Ishikawa (cell line): ENCODE results near the gene B4GALT5.

Experiments used
- CEBPB ChIP-seq: IDR thresholded peaks from 2 replicates; pipeline ENCODE4 v1.6.1; 2012
- CREB1 ChIP-seq: IDR thresholded peaks from 2 replicates; pipeline ENCODE4 v1.6.1; 2012; ENCODE audit warnings: low read depth
- EGR1 ChIP-seq: IDR thresholded peaks from 2 replicates; pipeline ENCODE4 v1.6.1; 2012
- EP300 ChIP-seq: IDR thresholded peaks from 2 replicates; pipeline ENCODE4 v1.6.1; 2012; ENCODE audit warnings: borderline replicate concordance
- FOXM1 ChIP-seq: IDR thresholded peaks from 2 replicates; pipeline ENCODE4 v1.6.1; 2012; ENCODE audit warnings: low read depth, borderline replicate concordance
- MAX ChIP-seq: IDR thresholded peaks from 2 replicates; pipeline ENCODE4 v1.6.1; 2012
- NFIC ChIP-seq: IDR thresholded peaks from 2 replicates; pipeline ENCODE4 v1.6.1; 2012
- RAD21 ChIP-seq: IDR thresholded peaks from 2 replicates; pipeline ENCODE4 v1.6.1; 2012; ENCODE audit warnings: low read depth
- REST ChIP-seq: IDR thresholded peaks from 2 replicates; pipeline ENCODE4 v1.6.1; 2012; ENCODE audit warnings: low read depth, mild to moderate bottlenecking
- TAF1 ChIP-seq: IDR thresholded peaks from 2 replicates; pipeline ENCODE4 v1.6.1; 2012; ENCODE audit warnings: low read depth, mild to moderate bottlenecking
- TCF12 ChIP-seq: IDR thresholded peaks from 2 replicates; pipeline ENCODE4 v1.6.1; 2012; ENCODE audit warnings: low read depth
- TEAD4 ChIP-seq: IDR thresholded peaks from 2 replicates; pipeline ENCODE4 v1.6.1; 2012
- USF1 ChIP-seq: IDR thresholded peaks from 2 replicates; pipeline ENCODE4 v1.6.1; 2012
- YY1 ChIP-seq: IDR thresholded peaks from 2 replicates; pipeline ENCODE4 v1.6.1; 2012; ENCODE audit warnings: low read depth
- ZBTB7A ChIP-seq: IDR thresholded peaks from 2 replicates; pipeline ENCODE4 v1.6.1; 2012; ENCODE audit warnings: low read depth

The B4GALT5 gene

GRCh38 chr20:49664612-49665313 is 48.9 kb downstream of the B4GALT5 start:
- no peak for TF ChIP-seq CEBPB
- TF ChIP-seq TEAD4: no peak
- no peak for TF ChIP-seq EP300
- TF ChIP-seq EGR1: no peak
- TF ChIP-seq REST: no peak
- no peak for TF ChIP-seq RAD21
- TF ChIP-seq TAF1: no peak
- TF ChIP-seq ZBTB7A: no peak
- TF ChIP-seq YY1: no peak
- no peak for TF ChIP-seq TCF12
- no peak for TF ChIP-seq USF1
- no peak for TF ChIP-seq NFIC
- no peak for TF ChIP-seq CREB1
- no peak for TF ChIP-seq FOXM1

- TF ChIP-seq FOXM1 (no peak), EGR1 (no peak), TAF1 (no peak), TEAD4 (no peak)
Measured at GRCh38 chr20:49663112-49663511, 50.6 kb downstream of the B4GALT5 start.

- TF ChIP-seq CEBPB: no peak
Measured at GRCh38 chr20:49661560-49662329, 51.9 kb downstream of the B4GALT5 start.

GRCh38 chr20:49660912-49661311 is 52.8 kb downstream of the B4GALT5 start:
- TF ChIP-seq TEAD4: no peak
- TF ChIP-seq CEBPB: no peak
- TF ChIP-seq FOXM1: no peak

GRCh38 chr20:49659056-49659455 is 54.6 kb downstream of the B4GALT5 start:
- no peak for TF ChIP-seq RAD21
- TF ChIP-seq TEAD4: no peak
- TF ChIP-seq TAF1: no peak

- TF ChIP-seq EGR1 (no peak), MAX (no peak), USF1 (no peak), CEBPB (no peak)
Measured at GRCh38 chr20:49658508-49658907, 55.2 kb downstream of the B4GALT5 start.

- TF ChIP-seq TCF12 (no peak), REST (no peak), FOXM1 (no peak), TAF1 (no peak), YY1 (no peak), MAX (no peak), CREB1 (no peak), NFIC (no peak), TEAD4 (no peak), EGR1 (no peak), EP300 (no peak), RAD21 (no peak), ZBTB7A (no peak), USF1 (no peak), CEBPB (no peak)
Measured at GRCh38 chr20:49657118-49657901, 56.4 kb downstream of the B4GALT5 start.
